Endothelial cell of umbilical vein (primary cell): Measurements from ENCODE around the gene BMP2. TPM values are rescaled to one million over a fixed set of nuclear protein-coding genes. Genes with fewer than 3 reads are reported as not detected.

ENCODE experiments used
- BruUV-seq: library from RNA; stranded (reverse); fragments of 400-500 nt; replicated peaks from 2 replicates; lab custom pipeline; 2021; lab: Mats Ljungman, UMichigan
- CTCF ChIA-PET: fragments of 300-600, 350-600 bp; sonication (Branson Sonifier 250); formaldehyde crosslinking; loops from one replicate; lab custom pipeline; 2021; ENCODE audit warnings: antibody characterized with exemption, inconsistent platforms; lab: Charles Lee
- POLR2A ChIA-PET: fragments of 300-600, 350-600 bp; sonication (Branson Sonifier 250); formaldehyde crosslinking; loops from one replicate; lab custom pipeline; 2021; ENCODE audit warnings: antibody characterized with exemption, inconsistent platforms; lab: Charles Lee
- DNase-seq: peaks from one replicate; pipeline ENCODE4 v3.0.0-alpha.2; 2011; ENCODE audit warnings: low read depth, low spot score
- FAIRE-seq: peaks from 2 replicates; lab custom pipeline; 2011; peaks lifted over from hg19 to GRCh38; lab: Jason Lieb, UNC
- H2AFZ ChIP-seq: 2 replicates; pipeline ENCODE4 v1.6.0; 2012; ENCODE audit warnings: low read depth, low read length, control low read depth, inconsistent platforms
- H3K27ac ChIP-seq: 2 replicates; pipeline ENCODE4 v1.5.1; 2011; ENCODE audit warnings: low read depth, mild to moderate bottlenecking, control low read depth, low read length, moderate library complexity; ENCODE audit not compliant: insufficient read depth
- H3K27me3 ChIP-seq, 2 experiments: 2 replicates each; pipeline versions ENCODE4 v1.6.0 to v1.6.1; 2011; ENCODE audit warnings: low read length in 2 of 2, mixed read lengths in 1 of 2; ENCODE audit not compliant: control insufficient read depth in 2 of 2, insufficient read depth in 2 of 2
- H3K36me3 ChIP-seq, 2 experiments: 2 replicates in 1 of 2; 3 replicates in 1 of 2; pipeline ENCODE4 v1.5.1; 2011; ENCODE audit warnings: low read length in 2 of 2, mild to moderate bottlenecking in 1 of 2, moderate library complexity in 1 of 2; ENCODE audit not compliant: control insufficient read depth in 2 of 2, insufficient read depth in 2 of 2; ENCODE audit errors: extremely low read depth in 1 of 2
- H3K4me1 ChIP-seq: 3 replicates; pipeline ENCODE4 v1.5.1; 2011; ENCODE audit warnings: mild to moderate bottlenecking, low read length; ENCODE audit not compliant: control insufficient read depth, insufficient read depth; ENCODE audit errors: extremely low read depth
- H3K4me2 ChIP-seq: 2 replicates; pipeline ENCODE4 v1.6.1; 2011; ENCODE audit warnings: low read length, control low read depth, mixed read lengths; ENCODE audit not compliant: insufficient read depth
- H3K4me3 ChIP-seq, 3 experiments: fragments of 200-600 bp in 1 of 3; sonication (generic), shearing (Covaris generic) in 1 of 3; replicated peaks in 1 of 3; 2 replicates each; pipeline ENCODE4 v1.5.1; 2011 to 2016; ENCODE audit warnings: control low read depth in 3 of 3, low read length in 3 of 3, mild to moderate bottlenecking in 2 of 3, inconsistent platforms in 1 of 3, low read depth in 1 of 3, moderate library complexity in 1 of 3; ENCODE audit not compliant: insufficient read depth in 1 of 3
- H3K79me2 ChIP-seq: 2 replicates; pipeline ENCODE4 v1.6.0; 2012; ENCODE audit warnings: low read length, inconsistent platforms; ENCODE audit not compliant: control insufficient read depth, insufficient read depth
- H3K9ac ChIP-seq: replicated peaks from 2 replicates; pipeline ENCODE3; 2011; ENCODE audit warnings: low read length, control low read depth; ENCODE audit not compliant: insufficient read depth; ENCODE audit errors: extremely low read depth
- H3K9me1 ChIP-seq: replicated peaks from 3 replicates; pipeline ENCODE4 v1.6.0; 2011; ENCODE audit warnings: mild to moderate bottlenecking, low read length; ENCODE audit not compliant: control insufficient read depth, insufficient read depth; ENCODE audit errors: extremely low read depth
- H3K9me3 ChIP-seq: replicated peaks from 2 replicates; pipeline ENCODE4 v1.5.1; 2012; ENCODE audit warnings: low read length, inconsistent platforms; ENCODE audit not compliant: control insufficient read depth, insufficient read depth
- H4K20me1 ChIP-seq: replicated peaks from 2 replicates; pipeline ENCODE3; 2011; ENCODE audit warnings: mild to moderate bottlenecking, low read length; ENCODE audit not compliant: control insufficient read depth, insufficient read depth; ENCODE audit errors: extremely low read depth
- EZH2 ChIP-seq: IDR thresholded peaks from 2 replicates; pipeline ENCODE4 v1.6.1; 2012; ENCODE audit warnings: borderline replicate concordance, low read depth, mild to moderate bottlenecking, moderate library complexity, low read length, inconsistent platforms; ENCODE audit not compliant: severe bottlenecking
- FOS ChIP-seq: IDR thresholded peaks from 2 replicates; pipeline ENCODE4 v1.6.1; 2011; ENCODE audit warnings: mild to moderate bottlenecking, low read length, moderate library complexity, borderline replicate concordance; ENCODE audit not compliant: insufficient read depth
- GATA2 ChIP-seq: IDR thresholded peaks from 2 replicates; pipeline ENCODE4 v1.7.0; 2011; ENCODE audit warnings: low read depth, mild to moderate bottlenecking, moderate library complexity, mixed read lengths, low read length; ENCODE audit not compliant: insufficient read length, insufficient read depth
- JUN ChIP-seq: IDR thresholded peaks from 2 replicates; pipeline ENCODE4 v1.6.1; 2011; ENCODE audit warnings: borderline replicate concordance, low read depth; ENCODE audit not compliant: insufficient read length, insufficient read depth
- MYC ChIP-seq: IDR thresholded peaks from one replicate; pipeline ENCODE4 v1.6.1; 2011; ENCODE audit warnings: mild to moderate bottlenecking, low read depth, low read length
- POLR2A ChIP-seq: IDR thresholded peaks from 2 replicates; pipeline ENCODE4 v1.6.1; 2012; ENCODE audit warnings: low read depth, mild to moderate bottlenecking, control low read depth, low read length
- POLR2AphosphoS5 ChIP-seq: IDR thresholded peaks from 2 replicates; pipeline ENCODE4 v1.6.1; 2012; ENCODE audit warnings: low read depth, mild to moderate bottlenecking, control low read depth, low read length, moderate library complexity; ENCODE audit not compliant: insufficient read depth
- dilution Hi-C: fragments of 300-500 bp; cut with MboI; formaldehyde crosslinking; loops from one replicate; pipeline ENCODE4 v1.15.0; 2019; ENCODE audit warnings: low sequenced_read_pairs; ENCODE audit not compliant: extremely low pct_ligation_motif_present
- intact Hi-C: fragments of 100-400 bp; cut with micrococcal nuclease; formaldehyde crosslinking; loops from one replicate; pipeline ENCODE4 v1.10.0; 2022
- polyA plus RNA-seq, 4 experiments: library from polyadenylated mRNA; depleted of rRNA in 3 of 4; stranded (reverse) in 3 of 4; unstranded in 1 of 4; fragments of >200 nt; gene quantifications; 2 replicates each; pipeline versions ENCODE4 v1.2.1 to v1.2.3, GENCODE V29; 2011 to 2012; ENCODE audit warnings: missing spikeins in 1 of 4
- total RNA-seq: library from RNA; stranded (reverse); gene quantifications from 2 replicates; pipeline ENCODE4 v1.2.3, GENCODE V29; 2021
- TF ChIP-seq, protein P1 (sequence below): IDR thresholded peaks from 2 replicates; pipeline ENCODE4 v1.6.1; 2011; ENCODE audit not compliant: insufficient read depth, insufficient read length
- TF ChIP-seq, protein P2 (sequence below), 2 donors: IDR thresholded peaks; 1 replicate in 1 of 2; 2 replicates in 1 of 2; pipeline ENCODE4 v1.5.1; 2011; ENCODE audit warnings: low read length in 2 of 2, mild to moderate bottlenecking in 2 of 2, moderate library complexity in 2 of 2, control low read depth in 1 of 2, inconsistent platforms in 1 of 2, low read depth in 1 of 2; ENCODE audit not compliant: insufficient read depth in 1 of 2; ENCODE audit errors: extremely low read depth in 1 of 2

Gene BMP2
- total and polyA plus RNA-seq, 2 donors (not counting 3 experiments of a cell fraction or from before 2014, with no cell fraction given), result 7.1 to 15.7 TPM

DNA sequence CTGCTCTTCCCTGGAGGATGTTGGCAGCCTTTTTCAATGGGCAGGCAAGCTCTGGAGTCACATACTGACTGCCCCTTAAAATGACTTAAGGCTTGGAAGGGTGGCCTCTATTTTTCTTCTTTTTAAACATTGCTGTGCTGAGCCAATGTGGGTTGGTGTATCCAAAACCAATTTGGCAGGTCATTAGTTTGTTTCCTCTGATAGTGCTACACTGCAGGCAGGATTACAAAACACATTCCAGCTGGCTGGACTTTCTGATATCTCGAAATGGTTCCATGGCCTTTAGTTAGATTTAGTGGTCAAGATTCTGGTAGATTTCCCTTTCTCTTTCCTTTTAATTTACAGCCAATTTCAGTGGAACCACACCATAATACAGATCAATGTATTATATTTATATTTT, 28.1 kb upstream of the BMP2 start:
- FAIRE-seq (no peak), DNase-seq (no peak)
- no peaks in the 10 kb centered on the region for H3K4me1 ChIP-seq
- H3K9me1 ChIP-seq, result no peaks in the 10 kb centered on the region
- H3K36me3 ChIP-seq, result no peaks in the 10 kb centered on the region
- ChIA-PET POLR2A (no interaction called here), CTCF (interaction anchor here (1.8 kb wide), 1 partner anchor 12 kb away, joined by 5 read pairs; no protein-coding TSS in a partner anchor)
- no peak overlapping the region for H3K9ac ChIP-seq
- no peak overlapping the region for H2AFZ ChIP-seq
- H3K79me2 ChIP-seq, result no peaks in the 10 kb centered on the region
- BruUV-seq, result no TSS peak
- H4K20me1 ChIP-seq, result no peaks in the 10 kb centered on the region
- no peak for TF ChIP-seq POLR2AphosphoS5
- TF ChIP-seq, protein P1, sequence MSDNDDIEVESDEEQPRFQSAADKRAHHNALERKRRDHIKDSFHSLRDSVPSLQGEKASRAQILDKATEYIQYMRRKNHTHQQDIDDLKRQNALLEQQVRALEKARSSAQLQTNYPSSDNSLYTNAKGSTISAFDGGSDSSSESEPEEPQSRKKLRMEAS, result no peak
- no peak for TF ChIP-seq JUN
- TF ChIP-seq EZH2, result no peak
- no peak for TF ChIP-seq GATA2
- TF ChIP-seq FOS, result no peak
- no peak for TF ChIP-seq MYC
- TF ChIP-seq POLR2A, result no peak
- no peak overlapping the region for H3K27ac ChIP-seq
- H3K4me2 ChIP-seq, result no peak overlapping the region
- dilution Hi-C loops (no loop called here), intact Hi-C loops (no loop called here)
- no peaks in the 10 kb centered on the region for H3K9me3 ChIP-seq
- H3K27me3 ChIP-seq, result no peaks in the 10 kb centered on the region
- no peak overlapping the region for H3K4me3 ChIP-seq

DNA sequence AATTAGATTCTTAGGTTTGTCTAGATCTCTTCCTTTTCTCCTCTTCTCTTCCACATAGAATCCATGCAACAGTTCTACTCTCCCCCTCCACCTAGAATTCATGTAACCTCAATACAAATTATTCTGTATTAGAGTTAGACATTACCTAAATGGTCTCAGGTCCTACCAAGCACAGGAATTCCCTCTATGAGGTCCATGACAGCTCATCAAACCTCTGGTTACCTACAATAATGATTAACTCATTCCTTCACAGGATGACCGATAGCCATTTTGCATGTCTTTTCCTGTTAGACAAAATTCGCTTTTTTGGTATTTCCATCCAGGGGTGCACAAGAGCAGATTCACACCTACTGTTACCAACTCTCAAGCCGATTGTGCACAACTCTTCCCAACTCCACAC, 27.4 kb upstream of the BMP2 start:
- no peaks in the 10 kb centered on the region for H3K9me3 ChIP-seq
- POLR2A ChIA-PET, result no interaction called here
- FAIRE-seq (no peak), DNase-seq (no peak)
- H3K27me3 ChIP-seq, result no peaks in the 10 kb centered on the region
- H3K79me2 ChIP-seq, result no peaks in the 10 kb centered on the region
- intact Hi-C loops, result no loop called here
- no peak overlapping the region for H2AFZ ChIP-seq
- no peak overlapping the region for H3K4me3 ChIP-seq
- H3K9ac ChIP-seq, result no peak overlapping the region
- CTCF ChIA-PET, result interaction anchor here (1.8 kb wide), 1 partner anchor 13 kb away, joined by 5 read pairs; no protein-coding TSS in a partner anchor
- TF ChIP-seq, protein P2, sequence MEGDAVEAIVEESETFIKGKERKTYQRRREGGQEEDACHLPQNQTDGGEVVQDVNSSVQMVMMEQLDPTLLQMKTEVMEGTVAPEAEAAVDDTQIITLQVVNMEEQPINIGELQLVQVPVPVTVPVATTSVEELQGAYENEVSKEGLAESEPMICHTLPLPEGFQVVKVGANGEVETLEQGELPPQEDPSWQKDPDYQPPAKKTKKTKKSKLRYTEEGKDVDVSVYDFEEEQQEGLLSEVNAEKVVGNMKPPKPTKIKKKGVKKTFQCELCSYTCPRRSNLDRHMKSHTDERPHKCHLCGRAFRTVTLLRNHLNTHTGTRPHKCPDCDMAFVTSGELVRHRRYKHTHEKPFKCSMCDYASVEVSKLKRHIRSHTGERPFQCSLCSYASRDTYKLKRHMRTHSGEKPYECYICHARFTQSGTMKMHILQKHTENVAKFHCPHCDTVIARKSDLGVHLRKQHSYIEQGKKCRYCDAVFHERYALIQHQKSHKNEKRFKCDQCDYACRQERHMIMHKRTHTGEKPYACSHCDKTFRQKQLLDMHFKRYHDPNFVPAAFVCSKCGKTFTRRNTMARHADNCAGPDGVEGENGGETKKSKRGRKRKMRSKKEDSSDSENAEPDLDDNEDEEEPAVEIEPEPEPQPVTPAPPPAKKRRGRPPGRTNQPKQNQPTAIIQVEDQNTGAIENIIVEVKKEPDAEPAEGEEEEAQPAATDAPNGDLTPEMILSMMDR (IDR thresholded peaks at IDR 0.05; ENCODE audit: extremely low read depth in 1 of 2, insufficient read depth in 1 of 2, low read depth in 1 of 2, low read length in 2 of 2), result no peak
- no peak for TF ChIP-seq MYC
- no peak overlapping the region for H3K4me2 ChIP-seq
- no peaks in the 10 kb centered on the region for H3K36me3 ChIP-seq
- no peaks in the 10 kb centered on the region for H3K9me1 ChIP-seq
- dilution Hi-C loops, result no loop called here
- no TSS peak for BruUV-seq
- H3K27ac ChIP-seq, result no peak overlapping the region
- no peaks in the 10 kb centered on the region for H3K4me1 ChIP-seq
- no peaks in the 10 kb centered on the region for H4K20me1 ChIP-seq
